Measurements from ENCODE around the gene MLX. TPM values are rescaled to one million over a fixed set of nuclear protein-coding genes. Genes with fewer than 3 reads are reported as not detected.

The MLX gene
- total RNA-seq, 1 donor from 2014 or later: 26.1 TPM

GRCh38 chr17:42596386-42596785 lies 29.5 kb downstream of the MLX start:
- Mint-ChIP-seq H3K27me3 (ENCODE audit: low read depth) (no peaks in the 10 kb centered on the region), H3K36me3 (peaks cover 3% of the 10 kb centered on the region), H3K9me3 (no peaks in the 10 kb centered on the region), H3K4me3 (no peak overlapping the region), H3K4me1 (peaks cover 19% of the 10 kb centered on the region), H3K27ac (peak overlapping the region; percentile 15)
- no peak for TF ChIP-seq CTCF (IDR thresholded peaks at IDR 0.05; ENCODE audit: unreplicated experiment)
- no peak for DNase-seq (ENCODE audit: low spot score in 2 of 2, unreplicated experiment in 2 of 2)

GRCh38 chr17:42598905-42599304 lies 32.0 kb downstream of the MLX start:
- Mint-ChIP-seq H3K27ac (peak overlapping the region; percentile 68), H3K36me3 (peaks cover 3% of the 10 kb centered on the region), H3K9me3 (no peaks in the 10 kb centered on the region), H3K4me3 (no peak overlapping the region), H3K4me1 (peaks cover 21% of the 10 kb centered on the region), H3K27me3 (ENCODE audit: low read depth) (no peaks in the 10 kb centered on the region)
- no peak for DNase-seq (ENCODE audit: low spot score in 2 of 2, unreplicated experiment in 2 of 2)
- no peak for TF ChIP-seq CTCF (IDR thresholded peaks at IDR 0.05; ENCODE audit: unreplicated experiment)

- H3K36me3 Mint-ChIP-seq: peaks cover 2% of the 10 kb centered on the region
These were observed 36.4 kb downstream of the MLX start for GRCh38 chr17:42603318-42603717.

GRCh38 chr17:42607769-42608168 lies 40.9 kb downstream of the MLX start:
- Mint-ChIP-seq H3K4me3 (peak overlapping the region; percentile 94), H3K27ac (peak overlapping the region; percentile 97), H3K9me3 (no peaks in the 10 kb centered on the region), H3K4me1 (peaks cover 34% of the 10 kb centered on the region), H3K27me3 (ENCODE audit: low read depth) (no peaks in the 10 kb centered on the region), H3K36me3 (peaks cover 7% of the 10 kb centered on the region)
- TF ChIP-seq CTCF (IDR thresholded peaks at IDR 0.05; ENCODE audit: unreplicated experiment): no peak
- DNase-seq (ENCODE audit: low spot score in 2 of 2, unreplicated experiment in 2 of 2): no peak

More at GRCh38 chr17:42603318-42603717, 36.4 kb downstream of the MLX start:
- peak overlapping the region; percentile 66 for H3K27ac Mint-ChIP-seq
- TF ChIP-seq CTCF (IDR thresholded peaks at IDR 0.05; ENCODE audit: unreplicated experiment): no peak
- no peaks in the 10 kb centered on the region for H3K9me3 Mint-ChIP-seq
- H3K27me3 Mint-ChIP-seq (ENCODE audit: low read depth): no peaks in the 10 kb centered on the region
- peaks cover 36% of the 10 kb centered on the region for H3K4me1 Mint-ChIP-seq
- no peak for DNase-seq (ENCODE audit: low spot score in 2 of 2, unreplicated experiment in 2 of 2)
- H3K4me3 Mint-ChIP-seq: no peak overlapping the region

GRCh38 chr17:42608305-42609181 lies 41.6 kb downstream of the MLX start:
- no peak for DNase-seq (ENCODE audit: low spot score in 2 of 2, unreplicated experiment in 2 of 2)
- Mint-ChIP-seq H3K4me3 (peak overlapping the region; percentile 94), H3K27ac (peak overlapping the region; percentile 97), H3K36me3 (peaks cover 9% of the 10 kb centered on the region), H3K4me1 (peaks cover 31% of the 10 kb centered on the region), H3K27me3 (ENCODE audit: low read depth) (no peaks in the 10 kb centered on the region), H3K9me3 (no peaks in the 10 kb centered on the region)
- no peak for TF ChIP-seq CTCF (IDR thresholded peaks at IDR 0.05; ENCODE audit: unreplicated experiment)
